Astrocyte (in vitro differentiated cells and primary cell): ENCODE results near the gene CD200R1L.

Source experiments
- CTCF ChIP-seq: IDR thresholded peaks from 2 replicates; pipeline ENCODE4 v1.5.1; 2011; ENCODE audit warnings: low read depth, mild to moderate bottlenecking, inconsistent platforms, low read length, moderate library complexity; ENCODE audit not compliant: insufficient read depth
- EZH2 ChIP-seq: IDR thresholded peaks from 2 replicates; pipeline ENCODE4 v1.6.1; 2012; ENCODE audit warnings: mild to moderate bottlenecking, low read length, inconsistent platforms; ENCODE audit not compliant: insufficient read depth

DNA sequence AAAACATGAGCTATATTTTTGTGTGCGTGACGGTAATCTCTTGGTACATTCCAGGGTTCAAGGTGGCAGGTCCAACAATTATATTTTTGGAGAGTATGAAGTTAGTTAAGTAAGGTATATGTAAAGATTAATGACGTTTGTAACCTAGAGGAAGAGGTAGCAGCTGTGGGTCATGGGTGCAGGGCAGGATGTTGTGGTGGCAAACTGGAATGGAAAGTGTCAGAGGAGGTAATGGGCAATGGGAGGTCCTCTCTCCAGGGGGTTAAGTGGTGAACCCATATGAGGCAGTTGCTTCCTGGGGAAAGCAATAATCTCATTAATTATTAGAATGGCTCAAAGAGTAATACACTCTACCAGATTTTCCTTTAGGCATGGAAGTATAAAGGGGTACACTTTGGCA, 1.0 kb upstream of the CD200R1L start:
- TF ChIP-seq CTCF (no peak), EZH2 (no peak)
